ENCODE data around the gene DHRS2.

- TF ChIP-seq POLR2A (IDR thresholded peaks at IDR 0.05; ENCODE audit: low read depth) = no peak
- TF ChIP-seq CTCF (IDR thresholded peaks at IDR 0.05) = no peak
These were observed 45.2 kb downstream of the DHRS2 start for GRCh38 chr14:23681337-23681736.
